ENCODE results near the gene KLHL22. TPM values are rescaled to one million over a fixed set of nuclear protein-coding genes. Genes with fewer than 3 reads are reported as not detected.

The KLHL22 gene
- total RNA-seq, 1 experiment from 2014 or later: 26.5 TPM

DNA sequence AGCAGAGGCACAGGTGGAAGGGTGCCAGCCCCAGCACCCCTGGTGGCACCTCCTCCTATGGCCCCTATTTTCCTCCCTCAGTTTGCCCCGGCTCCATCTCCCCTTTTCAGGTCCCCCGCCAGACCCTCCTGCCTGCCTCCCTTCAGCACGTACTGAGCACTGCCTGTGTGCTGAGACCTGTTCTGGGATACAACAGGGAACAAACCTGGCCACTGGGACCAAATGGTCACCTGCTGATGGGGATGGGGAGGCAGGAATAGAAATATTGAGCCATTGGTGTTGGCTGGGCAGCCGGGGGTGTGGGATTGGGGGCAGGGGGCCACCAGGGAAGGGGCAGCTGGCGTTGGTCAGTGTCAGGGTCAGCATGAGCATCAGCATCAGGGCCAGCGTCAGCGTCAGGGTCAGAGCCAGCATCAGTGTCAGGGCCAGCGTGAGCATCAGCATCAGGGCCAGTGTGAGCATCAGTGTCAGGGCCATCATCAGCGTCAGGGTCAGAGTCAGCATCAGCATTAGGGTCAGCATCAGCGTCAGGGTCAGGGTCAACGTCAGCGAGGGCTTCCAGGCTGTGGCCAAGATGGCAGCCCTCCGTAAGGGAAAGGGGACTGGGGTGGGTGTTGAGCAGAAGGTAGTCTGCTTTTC lies 94.1 kb downstream of the KLHL22 start:
- Mint-ChIP-seq H3K27me3 (ENCODE audit: unreplicated experiment) (no peaks in the 10 kb centered on the region), H3K9me3 (ENCODE audit: low read depth, unreplicated experiment) (no peaks in the 10 kb centered on the region), H3K27ac (ENCODE audit: unreplicated experiment) (no peak overlapping the region), H3K4me1 (ENCODE audit: low read depth, unreplicated experiment) (peaks cover 7% of the 10 kb centered on the region), H3K36me3 (ENCODE audit: insufficient read depth, unreplicated experiment) (no peaks in the 10 kb centered on the region), H3K4me3 (ENCODE audit: low read depth, unreplicated experiment) (no peak overlapping the region)
- intact Hi-C loops (cut with micrococcal nuclease; ENCODE audit: unreplicated experiment): no loop called here
- CTCF ChIA-PET: no interaction called here
- BruUV-seq (replicated peaks): no TSS peak
- DNase-seq: no peak
- TF ChIP-seq, protein P1, sequence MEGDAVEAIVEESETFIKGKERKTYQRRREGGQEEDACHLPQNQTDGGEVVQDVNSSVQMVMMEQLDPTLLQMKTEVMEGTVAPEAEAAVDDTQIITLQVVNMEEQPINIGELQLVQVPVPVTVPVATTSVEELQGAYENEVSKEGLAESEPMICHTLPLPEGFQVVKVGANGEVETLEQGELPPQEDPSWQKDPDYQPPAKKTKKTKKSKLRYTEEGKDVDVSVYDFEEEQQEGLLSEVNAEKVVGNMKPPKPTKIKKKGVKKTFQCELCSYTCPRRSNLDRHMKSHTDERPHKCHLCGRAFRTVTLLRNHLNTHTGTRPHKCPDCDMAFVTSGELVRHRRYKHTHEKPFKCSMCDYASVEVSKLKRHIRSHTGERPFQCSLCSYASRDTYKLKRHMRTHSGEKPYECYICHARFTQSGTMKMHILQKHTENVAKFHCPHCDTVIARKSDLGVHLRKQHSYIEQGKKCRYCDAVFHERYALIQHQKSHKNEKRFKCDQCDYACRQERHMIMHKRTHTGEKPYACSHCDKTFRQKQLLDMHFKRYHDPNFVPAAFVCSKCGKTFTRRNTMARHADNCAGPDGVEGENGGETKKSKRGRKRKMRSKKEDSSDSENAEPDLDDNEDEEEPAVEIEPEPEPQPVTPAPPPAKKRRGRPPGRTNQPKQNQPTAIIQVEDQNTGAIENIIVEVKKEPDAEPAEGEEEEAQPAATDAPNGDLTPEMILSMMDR (IDR thresholded peaks at IDR 0.05; ENCODE audit: unreplicated experiment): no peak

DNA sequence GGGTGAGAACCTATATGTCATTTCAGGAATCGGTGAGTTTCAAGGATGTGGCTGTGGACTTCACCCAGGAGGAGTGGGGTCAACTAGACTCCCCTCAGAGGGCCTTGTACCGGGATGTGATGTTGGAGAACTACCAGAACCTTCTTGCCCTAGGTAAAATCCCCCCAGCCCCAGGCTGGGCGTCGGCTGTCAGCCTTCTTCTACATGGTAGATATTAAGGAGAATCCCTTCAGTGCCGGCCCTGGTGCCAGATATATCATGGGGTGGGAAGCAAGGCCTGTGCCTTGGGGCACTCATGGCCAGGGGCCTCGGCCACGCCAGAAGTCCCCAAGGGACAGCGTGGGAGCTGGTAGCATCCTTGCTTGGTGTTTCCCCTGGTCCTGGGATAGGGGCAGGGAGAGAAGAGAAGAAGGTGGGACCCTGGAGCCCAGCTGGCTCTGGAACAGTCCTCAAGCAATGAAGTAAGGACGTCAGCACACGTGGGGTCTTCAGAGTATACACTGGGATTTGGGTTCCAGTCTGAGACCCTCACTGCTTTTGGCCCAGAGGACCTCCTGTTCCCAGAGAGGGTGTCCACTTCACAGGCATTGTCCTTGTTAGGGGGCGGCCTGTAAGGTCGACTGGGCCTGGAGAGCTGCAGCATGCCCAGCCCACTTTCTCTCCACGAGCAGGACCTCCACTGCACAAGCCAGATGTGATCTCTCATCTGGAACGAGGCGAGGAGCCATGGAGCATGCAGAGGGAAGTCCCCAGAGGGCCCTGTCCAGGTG lies 94.8 kb downstream of the KLHL22 start:
- Mint-ChIP-seq H3K4me3 (ENCODE audit: low read depth, unreplicated experiment) (no peak overlapping the region), H3K9me3 (ENCODE audit: low read depth, unreplicated experiment) (no peaks in the 10 kb centered on the region), H3K4me1 (ENCODE audit: low read depth, unreplicated experiment) (peaks cover 14% of the 10 kb centered on the region), H3K36me3 (ENCODE audit: insufficient read depth, unreplicated experiment) (no peaks in the 10 kb centered on the region), H3K27ac (ENCODE audit: unreplicated experiment) (no peak overlapping the region), H3K27me3 (ENCODE audit: unreplicated experiment) (no peaks in the 10 kb centered on the region)
- intact Hi-C loops (cut with micrococcal nuclease; ENCODE audit: unreplicated experiment): no loop called here
- CTCF ChIA-PET: no interaction called here
- TF ChIP-seq, protein P1 (IDR thresholded peaks at IDR 0.05; ENCODE audit: unreplicated experiment): no peak
- DNase-seq: no peak
- BruUV-seq (replicated peaks): no TSS peak

GRCh38 chr22:20399866-20400605 lies 95.6 kb downstream of the KLHL22 start:
- H3K4me3 Mint-ChIP-seq (ENCODE audit: low read depth, unreplicated experiment): no peak overlapping the region
- no peak overlapping the region for H3K27ac Mint-ChIP-seq (ENCODE audit: unreplicated experiment)
- intact Hi-C loops (cut with micrococcal nuclease; ENCODE audit: unreplicated experiment): no loop called here
- peaks cover 6% of the 10 kb centered on the region for H3K36me3 Mint-ChIP-seq (ENCODE audit: insufficient read depth, unreplicated experiment)
- peaks cover 21% of the 10 kb centered on the region for H3K4me1 Mint-ChIP-seq (ENCODE audit: low read depth, unreplicated experiment)
- H3K9me3 Mint-ChIP-seq (ENCODE audit: low read depth, unreplicated experiment): no peaks in the 10 kb centered on the region
- no peaks in the 10 kb centered on the region for H3K27me3 Mint-ChIP-seq (ENCODE audit: unreplicated experiment)
- no TSS peak for BruUV-seq (replicated peaks)
- TF ChIP-seq, protein P1 (IDR thresholded peaks at IDR 0.05; ENCODE audit: unreplicated experiment): no peak
- CTCF ChIA-PET: no interaction called here
- DNase-seq: no peak

DNA sequence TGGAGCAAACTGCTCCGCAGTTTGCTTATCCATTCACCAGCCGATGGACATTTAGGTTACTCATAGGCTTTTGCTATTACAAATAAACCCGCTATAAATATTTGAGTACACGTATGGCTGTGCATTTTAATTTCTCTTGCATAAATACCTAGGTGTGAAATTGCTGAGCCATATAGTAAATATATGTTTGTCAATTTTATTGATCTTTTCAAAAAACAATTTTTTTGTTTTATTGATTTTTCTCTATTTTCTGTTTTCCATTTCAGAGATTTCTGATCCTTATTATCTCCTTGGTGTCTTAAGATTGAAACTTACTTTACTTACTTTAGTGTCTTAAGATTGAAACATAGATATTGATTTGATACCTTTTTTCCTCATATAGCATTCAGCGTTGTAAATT lies 97.2 kb downstream of the KLHL22 start:
- TF ChIP-seq, protein P1 (IDR thresholded peaks at IDR 0.05; ENCODE audit: unreplicated experiment): no peak
- no peak for DNase-seq
- intact Hi-C loops (cut with micrococcal nuclease; ENCODE audit: unreplicated experiment): no loop called here
- CTCF ChIA-PET: no interaction called here
- Mint-ChIP-seq H3K9me3 (ENCODE audit: low read depth, unreplicated experiment) (no peaks in the 10 kb centered on the region), H3K27ac (ENCODE audit: unreplicated experiment) (no peak overlapping the region), H3K27me3 (ENCODE audit: unreplicated experiment) (no peaks in the 10 kb centered on the region), H3K36me3 (ENCODE audit: insufficient read depth, unreplicated experiment) (peaks cover 21% of the 10 kb centered on the region), H3K4me3 (ENCODE audit: low read depth, unreplicated experiment) (no peak overlapping the region), H3K4me1 (ENCODE audit: low read depth, unreplicated experiment) (peaks cover 25% of the 10 kb centered on the region)
- BruUV-seq (replicated peaks): no TSS peak
